Activated naive CD8-positive, alpha-beta T cell treated with anti-CD3 and anti-CD28 coated beads, Interleukin-2, amount 10 ng/mL, durations not matched to agents 7 days and 5 days (primary cell): ENCODE measurements around the gene SCUBE1. TPM values are rescaled to one million over a fixed set of nuclear protein-coding genes. Genes with fewer than 3 reads are reported as not detected.

ENCODE experiments used
- ATAC-seq: fragments of 150-1000 bp; cut with Tn5 transposase; one replicate; pipeline ENCODE4 v1.10.0; 2021; ENCODE audit warnings: low read depth, moderate library complexity
- POLR2A ChIA-PET: fragments of 350-600 bp; sonication (Branson Sonifier 250); formaldehyde crosslinking; loops from one replicate; lab custom pipeline; 2021; ENCODE audit warnings: antibody characterized with exemption; lab: Charles Lee
- DNase-seq: peaks from one replicate; pipeline ENCODE4 v3.0.0; 2021
- H3K27ac Mint-ChIP-seq: one replicate; pipeline ENCODE4 v1.8.0; 2022; ENCODE audit warnings: mild to moderate bottlenecking, mixed read lengths
- H3K27me3 Mint-ChIP-seq: one replicate; pipeline ENCODE4 v1.8.0; 2022; ENCODE audit warnings: mild to moderate bottlenecking, moderate library complexity, mixed read lengths
- H3K36me3 Mint-ChIP-seq: one replicate; pipeline ENCODE4 v1.8.0; 2021; ENCODE audit warnings: mild to moderate bottlenecking, mixed read lengths
- H3K4me1 Mint-ChIP-seq: one replicate; pipeline ENCODE4 v1.8.0; 2021; ENCODE audit warnings: mixed read lengths
- H3K4me3 Mint-ChIP-seq: one replicate; pipeline ENCODE4 v1.8.0; 2022; ENCODE audit warnings: mild to moderate bottlenecking, moderate library complexity, mixed read lengths
- H3K9me3 Mint-ChIP-seq: one replicate; pipeline ENCODE4 v1.8.0; 2021; ENCODE audit warnings: mixed read lengths
- total RNA-seq, 2 experiments: library from RNA; stranded (reverse); gene quantifications; one replicate each; pipeline ENCODE4 v1.2.3, GENCODE V29; 2021

Gene SCUBE1
- total RNA-seq, 2 experiments from 2014 or later: 0.03 to 0.20 TPM

DNA sequence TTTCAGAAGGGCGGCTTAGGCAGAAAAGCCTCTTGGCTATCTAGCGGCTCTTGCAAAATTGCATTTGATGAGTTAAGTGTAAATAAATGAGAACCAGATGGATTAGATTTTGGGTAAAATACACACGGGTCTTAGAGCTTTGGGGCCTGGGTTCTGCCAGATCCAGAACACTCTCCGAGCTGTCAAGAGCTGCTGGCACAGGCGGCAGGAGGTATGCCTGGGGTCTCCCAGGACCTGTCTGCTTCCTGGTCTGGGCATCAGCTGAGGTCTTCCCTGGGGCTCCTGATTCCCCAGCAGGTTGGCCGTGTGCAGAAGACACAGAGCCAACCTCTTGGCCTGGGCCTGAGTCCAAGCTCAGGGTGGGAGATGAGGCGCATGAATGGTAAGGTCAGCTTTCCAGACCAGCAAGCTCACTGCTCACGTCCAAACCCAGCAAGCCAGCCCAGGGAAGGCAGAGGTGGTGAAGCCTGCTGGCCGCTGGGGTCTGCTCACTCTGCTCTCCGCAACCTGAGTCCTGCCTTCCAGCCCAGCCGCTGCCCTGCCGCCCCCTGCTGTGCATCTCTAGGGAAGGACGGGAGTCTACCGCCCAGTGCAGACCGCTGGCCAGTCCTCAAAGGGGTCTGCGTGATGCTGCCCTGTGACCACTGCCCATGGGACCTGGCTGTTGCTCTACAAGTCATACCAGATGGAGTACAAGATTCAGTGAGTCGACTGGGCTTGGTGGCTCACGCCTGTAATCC, 44.9 kb downstream of the SCUBE1 start:
- Mint-ChIP-seq H3K27ac (no peak overlapping the region), H3K27me3 (no peaks in the 10 kb centered on the region), H3K9me3 (no peaks in the 10 kb centered on the region), H3K36me3 (no peaks in the 10 kb centered on the region), H3K4me3 (no peak overlapping the region), H3K4me1 (no peaks in the 10 kb centered on the region)
- POLR2A ChIA-PET: no interaction called here
- DNase-seq (no peak), ATAC-seq (no peak)

DNA sequence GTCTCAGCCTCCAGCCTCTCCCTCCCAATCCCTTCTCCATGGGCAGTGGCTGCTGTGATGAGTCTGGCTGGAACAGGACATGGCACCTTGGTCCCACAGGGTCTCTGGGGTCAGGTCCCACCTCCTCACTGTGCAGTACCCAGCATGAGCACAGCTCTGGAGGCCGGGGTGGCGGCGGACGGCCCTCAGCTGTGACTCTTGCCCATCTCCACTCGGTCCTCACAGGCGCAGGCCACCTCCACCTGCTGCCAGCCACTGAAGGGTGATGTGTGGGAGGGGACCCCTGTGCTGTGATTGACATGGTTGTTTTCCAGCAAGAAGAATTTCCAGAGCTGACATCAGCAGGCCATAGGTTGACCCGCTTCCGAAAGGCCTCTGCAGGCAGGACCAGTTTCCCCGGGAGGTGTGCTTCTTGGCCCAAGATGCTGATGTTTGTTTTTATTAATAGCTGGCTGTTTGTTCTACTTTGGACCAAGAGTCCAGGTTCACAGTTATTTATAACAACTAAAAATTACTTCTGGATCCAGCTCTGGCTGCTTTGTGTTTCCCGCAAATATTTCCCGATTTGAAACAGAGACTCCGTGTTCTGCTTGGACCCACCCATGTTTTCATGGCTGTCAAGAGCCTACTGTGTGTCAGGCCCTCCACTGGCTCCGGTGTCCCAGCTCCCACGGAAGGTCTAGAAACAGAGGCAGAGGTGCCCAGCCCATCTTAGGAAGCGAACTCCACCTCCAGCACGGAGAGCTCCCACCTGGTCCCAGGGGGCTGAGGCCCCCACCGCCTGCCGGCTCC, 45.7 kb downstream of the SCUBE1 start:
- Mint-ChIP-seq H3K4me1 (no peaks in the 10 kb centered on the region), H3K27ac (no peak overlapping the region), H3K4me3 (no peak overlapping the region), H3K27me3 (no peaks in the 10 kb centered on the region), H3K9me3 (no peaks in the 10 kb centered on the region), H3K36me3 (no peaks in the 10 kb centered on the region)
- ATAC-seq: no peak
- no peak for DNase-seq
- POLR2A ChIA-PET: no interaction called here

DNA sequence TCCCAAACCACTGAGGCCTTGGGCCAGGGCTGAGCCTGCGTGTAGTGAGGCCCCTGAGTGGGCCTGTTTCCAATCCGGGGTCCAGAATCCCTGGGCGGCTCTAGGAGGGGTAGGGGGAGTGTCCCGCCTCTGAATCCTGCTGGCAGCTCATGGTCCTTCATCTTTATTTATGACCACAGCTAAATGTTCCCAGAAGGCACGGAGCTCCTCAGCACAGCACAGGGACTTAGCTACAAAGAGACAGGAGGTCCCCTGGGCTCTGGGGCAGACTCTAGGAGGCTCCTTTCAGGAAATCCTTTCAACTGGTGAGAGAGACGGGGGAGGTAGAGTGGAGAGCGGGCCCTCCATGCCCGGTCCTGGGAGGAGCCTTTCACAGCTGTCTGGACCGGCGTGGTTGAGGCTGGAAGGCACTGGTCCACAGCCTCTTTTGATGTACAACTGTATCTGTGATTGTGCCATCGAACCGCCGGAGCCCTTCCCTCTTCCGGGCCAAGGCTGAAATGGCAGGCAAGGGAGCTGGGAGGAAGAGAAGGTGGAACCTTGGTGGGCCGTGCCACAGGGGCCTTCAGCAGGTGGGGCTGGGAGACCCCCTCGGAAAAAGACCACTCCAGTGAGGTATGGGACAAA, 46.8 kb downstream of the SCUBE1 start:
- POLR2A ChIA-PET: no interaction called here
- no peaks in the 10 kb centered on the region for H3K36me3 Mint-ChIP-seq

DNA sequence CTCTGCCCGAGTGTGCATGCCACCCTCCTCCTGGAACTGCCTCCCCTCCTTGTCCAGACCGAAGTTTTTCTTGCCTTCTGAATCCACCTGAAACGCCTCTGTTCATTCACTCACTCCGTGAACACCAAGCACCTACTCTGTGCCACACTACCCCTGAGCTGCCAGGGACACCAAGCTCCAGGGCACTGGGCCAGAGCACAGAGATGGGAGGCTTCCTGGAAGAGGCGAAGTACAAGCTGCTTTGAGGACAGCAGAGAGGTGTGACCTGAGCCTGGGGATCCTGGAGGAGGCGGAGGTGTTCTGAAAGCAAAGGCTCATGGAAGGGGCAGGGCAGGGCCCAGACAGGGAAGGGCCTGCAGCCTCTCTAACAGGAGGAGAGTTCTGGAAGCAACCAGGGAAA, 47.5 kb downstream of the SCUBE1 start:
- no peaks in the 10 kb centered on the region for H3K36me3 Mint-ChIP-seq
- H3K9me3 Mint-ChIP-seq: no peaks in the 10 kb centered on the region
- POLR2A ChIA-PET: no interaction called here
- H3K27me3 Mint-ChIP-seq: no peaks in the 10 kb centered on the region
- H3K27ac Mint-ChIP-seq: no peak overlapping the region
- H3K4me3 Mint-ChIP-seq: no peak overlapping the region
- ATAC-seq (no peak), DNase-seq (no peak)
- no peaks in the 10 kb centered on the region for H3K4me1 Mint-ChIP-seq

More for the DNA sequence above, 46.8 kb downstream of the SCUBE1 start:
- Mint-ChIP-seq H3K27ac (no peak overlapping the region), H3K4me1 (no peaks in the 10 kb centered on the region), H3K4me3 (no peak overlapping the region), H3K27me3 (no peaks in the 10 kb centered on the region), H3K9me3 (no peaks in the 10 kb centered on the region)
- ATAC-seq (no peak), DNase-seq (no peak)

DNA sequence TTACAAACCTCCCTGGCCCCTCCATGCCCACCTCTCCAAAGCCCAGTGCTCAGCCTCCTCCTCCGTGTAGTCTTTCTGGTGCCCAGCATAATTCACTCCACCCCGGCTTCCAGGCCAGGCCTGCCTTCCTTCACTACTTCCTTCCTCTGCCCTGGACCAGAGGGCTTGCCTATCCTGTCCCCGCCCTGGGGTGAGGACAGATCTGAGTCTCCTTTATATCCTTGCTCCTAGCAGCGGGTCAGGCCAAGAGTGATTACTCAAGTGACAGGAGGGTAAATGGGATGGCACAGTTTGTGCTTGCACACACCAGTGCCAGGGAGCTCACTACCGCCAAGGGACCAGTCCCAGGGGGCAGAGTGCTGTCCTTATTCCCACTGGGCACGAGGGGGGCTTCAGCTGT, 48.0 kb downstream of the SCUBE1 start:
- H3K36me3 Mint-ChIP-seq: no peaks in the 10 kb centered on the region
- H3K4me3 Mint-ChIP-seq: no peak overlapping the region
- H3K4me1 Mint-ChIP-seq: no peaks in the 10 kb centered on the region
- DNase-seq (no peak), ATAC-seq (no peak)
- POLR2A ChIA-PET: no interaction called here
- H3K9me3 Mint-ChIP-seq: no peaks in the 10 kb centered on the region
- H3K27ac Mint-ChIP-seq: no peak overlapping the region
- no peaks in the 10 kb centered on the region for H3K27me3 Mint-ChIP-seq

DNA sequence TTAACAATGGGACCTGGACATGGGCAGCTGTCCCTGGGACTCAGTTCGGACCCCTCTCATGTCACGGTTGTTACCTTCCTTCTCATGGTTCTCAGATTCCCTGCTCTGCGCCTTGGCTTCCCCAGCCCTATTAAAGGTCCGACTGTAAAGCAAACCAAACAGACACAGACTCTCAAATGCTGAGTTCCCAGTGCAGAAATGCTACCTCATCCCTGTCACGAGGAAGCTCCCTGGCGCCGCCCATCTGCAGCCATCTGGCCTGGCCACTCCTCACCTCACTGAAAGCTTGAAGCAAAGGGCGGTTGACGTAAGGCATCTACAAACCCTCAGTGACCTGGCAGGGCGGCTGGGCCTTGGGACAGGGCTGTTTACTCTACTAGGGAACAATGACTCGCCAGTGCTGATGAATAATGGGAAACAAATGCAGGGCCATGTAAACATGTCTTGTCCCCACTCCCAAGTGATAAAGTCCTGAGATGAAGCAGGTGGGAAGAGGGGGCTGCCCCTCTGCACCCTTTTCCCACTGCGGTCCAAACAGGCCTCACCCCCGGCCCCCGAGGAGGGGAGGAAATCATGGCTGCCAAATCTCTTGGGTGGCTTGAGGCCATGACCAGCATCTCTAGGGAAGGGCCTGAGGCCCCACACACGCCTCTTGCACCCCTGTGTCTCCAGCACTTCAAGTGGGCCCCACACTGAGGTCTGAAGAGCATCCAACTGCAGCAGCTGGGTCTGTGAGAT, 49.3 kb downstream of the SCUBE1 start:
- no peaks in the 10 kb centered on the region for H3K36me3 Mint-ChIP-seq
- ATAC-seq (no peak), DNase-seq (no peak)

DNA sequence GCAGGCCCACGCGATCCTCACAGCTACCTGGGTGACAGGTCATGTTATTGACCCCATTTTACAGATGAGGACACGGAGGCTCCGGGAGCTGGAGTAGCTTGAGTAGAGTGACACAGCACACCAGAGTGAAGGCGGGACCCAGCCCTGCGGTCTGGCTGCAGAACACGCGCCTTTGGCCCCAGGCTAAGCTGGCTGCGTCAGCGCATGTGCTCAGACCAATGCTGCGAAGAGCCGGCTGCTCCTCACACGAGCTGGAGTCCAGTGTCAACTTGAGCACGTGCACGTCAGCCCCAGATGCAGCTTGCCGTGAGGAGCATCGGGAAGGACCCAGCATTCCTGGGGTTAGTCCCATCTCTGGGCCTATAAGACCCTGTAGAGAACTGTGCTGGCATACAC, 49.9 kb downstream of the SCUBE1 start:
- ATAC-seq (no peak), DNase-seq (no peak)
- no peaks in the 10 kb centered on the region for H3K9me3 Mint-ChIP-seq
- POLR2A ChIA-PET: no interaction called here
- H3K36me3 Mint-ChIP-seq: no peaks in the 10 kb centered on the region
- H3K27ac Mint-ChIP-seq: no peak overlapping the region
- H3K4me1 Mint-ChIP-seq: peaks cover 9% of the 10 kb centered on the region
- no peaks in the 10 kb centered on the region for H3K27me3 Mint-ChIP-seq
- H3K4me3 Mint-ChIP-seq: no peak overlapping the region

More for the DNA sequence above, 49.3 kb downstream of the SCUBE1 start:
- peaks cover 9% of the 10 kb centered on the region for H3K4me1 Mint-ChIP-seq
- POLR2A ChIA-PET: no interaction called here
- no peak overlapping the region for H3K27ac Mint-ChIP-seq
- H3K9me3 Mint-ChIP-seq: no peaks in the 10 kb centered on the region
- H3K27me3 Mint-ChIP-seq: no peaks in the 10 kb centered on the region
- no peak overlapping the region for H3K4me3 Mint-ChIP-seq

DNA sequence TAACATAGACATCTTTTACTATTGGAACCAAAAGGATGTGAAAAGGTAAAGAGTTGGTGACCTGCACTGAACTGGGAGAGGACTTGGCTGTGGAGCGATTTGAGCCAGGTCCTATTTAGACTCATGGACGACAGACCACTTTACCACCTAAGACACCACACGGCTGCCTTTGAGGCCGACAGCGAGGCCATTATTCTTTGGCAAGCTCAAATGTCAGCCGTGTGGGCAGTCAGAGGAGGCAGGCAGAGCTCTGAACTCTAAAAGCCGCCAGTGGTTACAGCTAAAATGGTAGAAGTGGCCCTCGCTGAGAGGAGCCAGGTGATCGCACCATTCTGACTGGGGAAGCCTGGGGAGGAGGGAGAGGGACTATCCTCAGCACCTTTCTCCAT, 50.5 kb downstream of the SCUBE1 start:
- DNase-seq (no peak), ATAC-seq (no peak)
- POLR2A ChIA-PET: no interaction called here
- Mint-ChIP-seq H3K9me3 (no peaks in the 10 kb centered on the region), H3K4me3 (no peak overlapping the region), H3K36me3 (no peaks in the 10 kb centered on the region), H3K27ac (no peak overlapping the region), H3K27me3 (no peaks in the 10 kb centered on the region), H3K4me1 (peaks cover 9% of the 10 kb centered on the region)

DNA sequence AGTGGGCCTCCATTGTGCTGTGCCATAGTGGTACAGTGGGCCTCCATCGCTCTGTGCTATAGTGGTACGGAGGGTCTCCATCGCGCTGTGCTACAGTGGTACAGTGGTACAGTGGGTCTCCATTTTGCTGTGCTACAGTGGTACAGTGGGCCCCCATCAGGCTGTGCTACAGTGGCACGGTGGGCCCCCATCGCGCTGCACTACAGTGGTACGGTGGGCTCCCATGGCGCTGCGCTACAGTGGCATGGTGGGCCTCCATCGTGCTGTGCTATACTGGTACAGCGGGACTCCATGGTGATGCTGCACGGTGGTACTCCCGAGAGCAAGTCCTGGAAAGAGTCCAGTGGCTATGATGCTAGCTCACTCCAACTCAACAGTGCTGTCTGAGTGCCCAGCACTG, 51.8 kb downstream of the SCUBE1 start:
- POLR2A ChIA-PET: no interaction called here
- DNase-seq: no peak
- H3K4me1 Mint-ChIP-seq: peaks cover 9% of the 10 kb centered on the region
- H3K27me3 Mint-ChIP-seq: no peaks in the 10 kb centered on the region
- no peak for ATAC-seq
- H3K4me3 Mint-ChIP-seq: no peak overlapping the region
- H3K27ac Mint-ChIP-seq: no peak overlapping the region
- no peaks in the 10 kb centered on the region for H3K9me3 Mint-ChIP-seq
- H3K36me3 Mint-ChIP-seq: no peaks in the 10 kb centered on the region

DNA sequence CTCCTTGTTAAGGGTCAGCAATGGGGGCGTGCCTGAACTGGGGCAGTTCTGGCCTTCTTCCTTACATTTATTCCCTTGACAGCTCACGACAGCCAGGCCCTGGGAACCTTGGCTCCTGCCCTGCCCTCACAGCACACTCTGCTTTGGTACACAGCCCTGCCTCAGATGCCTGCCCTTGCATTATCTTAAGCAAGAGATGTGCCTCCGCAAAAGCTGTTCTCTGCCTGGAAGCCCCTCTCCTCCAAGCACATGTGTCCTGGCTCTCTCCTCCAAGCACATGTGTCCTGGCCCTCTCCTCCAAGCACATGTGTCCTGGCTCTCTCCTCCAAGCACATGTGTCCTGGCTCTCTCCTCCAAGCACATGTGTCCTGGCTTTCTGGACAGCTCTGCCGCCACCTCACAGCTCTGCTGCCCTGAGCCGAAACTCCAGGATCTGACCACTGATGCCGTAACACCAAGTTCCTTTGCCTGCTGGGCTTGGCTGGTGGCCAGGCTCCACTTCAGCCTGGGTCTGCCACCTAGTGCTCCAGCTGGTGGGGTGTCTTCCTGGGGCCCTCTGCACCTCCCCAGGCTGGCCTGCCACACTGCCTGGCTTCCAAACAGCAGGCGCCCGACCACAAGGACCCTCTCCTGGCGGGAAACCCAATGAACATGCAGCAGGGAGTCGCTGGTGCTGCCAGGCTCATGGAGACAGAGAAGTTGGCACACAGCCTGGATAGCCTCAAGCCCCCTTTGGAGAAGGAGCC, 53.0 kb downstream of the SCUBE1 start:
- DNase-seq (no peak), ATAC-seq (no peak)
- Mint-ChIP-seq H3K27ac (no peak overlapping the region), H3K4me3 (no peak overlapping the region), H3K36me3 (no peaks in the 10 kb centered on the region), H3K9me3 (no peaks in the 10 kb centered on the region), H3K27me3 (no peaks in the 10 kb centered on the region), H3K4me1 (peaks cover 9% of the 10 kb centered on the region)
- POLR2A ChIA-PET: no interaction called here

DNA sequence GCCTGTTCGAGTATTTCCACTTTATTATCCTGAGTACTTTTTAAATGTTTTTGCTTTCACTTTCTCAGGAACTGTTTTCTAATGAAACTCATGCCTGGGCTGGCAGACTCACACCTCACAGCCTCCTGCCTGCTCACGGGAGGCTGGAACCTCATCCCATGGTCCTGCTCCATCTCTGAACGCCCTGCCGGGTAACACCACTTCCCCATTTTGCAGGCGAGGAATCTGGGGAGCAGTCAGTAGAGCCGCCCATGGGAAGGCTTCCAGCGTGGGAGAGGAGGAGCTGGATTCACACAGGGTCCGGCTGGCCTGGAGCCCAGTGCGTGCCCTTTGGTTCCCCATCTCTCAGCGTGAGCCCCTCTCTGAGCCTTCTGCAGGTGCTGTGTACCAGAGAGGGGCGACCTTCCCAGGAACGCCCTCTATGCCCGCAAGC, 53.6 kb downstream of the SCUBE1 start:
- Mint-ChIP-seq H3K27me3 (no peaks in the 10 kb centered on the region), H3K9me3 (no peaks in the 10 kb centered on the region), H3K27ac (peak overlapping the region; percentile 48), H3K4me1 (peaks cover 9% of the 10 kb centered on the region), H3K36me3 (no peaks in the 10 kb centered on the region), H3K4me3 (peak overlapping the region; percentile 19)
- POLR2A ChIA-PET: no interaction called here
- DNase-seq (no peak), ATAC-seq (peak; percentile 30)

DNA sequence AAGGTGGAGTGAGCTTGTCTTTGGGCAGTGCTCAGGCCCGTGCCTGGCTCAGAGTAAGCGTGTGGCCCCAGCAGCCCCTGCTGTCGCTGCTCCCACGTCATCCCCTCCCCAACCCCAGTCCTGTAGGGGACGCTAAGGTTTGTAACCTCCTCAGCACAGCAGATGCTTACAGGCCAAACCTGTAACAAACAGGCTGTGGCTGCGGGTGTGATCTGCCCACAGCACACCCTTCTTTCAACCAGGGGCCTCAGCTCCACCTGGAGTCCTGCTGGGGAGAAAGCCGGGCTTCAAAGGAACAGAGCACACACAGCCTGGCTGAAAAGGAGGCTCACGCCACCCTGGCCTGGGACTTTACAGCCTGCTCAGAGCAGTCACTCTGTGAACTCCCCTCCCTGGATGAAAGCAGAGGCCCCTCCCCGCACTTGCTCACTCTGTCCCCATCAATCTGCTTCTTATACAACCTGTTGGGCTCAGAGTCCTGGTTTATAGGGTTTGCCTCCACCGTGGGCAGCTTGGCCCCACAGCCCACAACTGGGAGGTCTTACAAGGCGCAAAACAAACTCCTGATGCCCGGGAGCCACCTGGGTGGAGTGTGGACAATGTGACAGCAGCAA, 54.3 kb downstream of the SCUBE1 start:
- Mint-ChIP-seq H3K4me3 (no peak overlapping the region), H3K27me3 (peaks cover 2% of the 10 kb centered on the region), H3K4me1 (peaks cover 9% of the 10 kb centered on the region), H3K36me3 (no peaks in the 10 kb centered on the region), H3K9me3 (no peaks in the 10 kb centered on the region), H3K27ac (peak overlapping the region; percentile 48)
- DNase-seq (no peak), ATAC-seq (peak; percentile 32)
- POLR2A ChIA-PET: no interaction called here
